ENCODE measurements around the gene LCA5.
"Not testable (repeated sequence)": the region's sequence is repeated elsewhere in the genome, so short reads cannot be mapped to it uniquely, and the experiment has no call there.

The LCA5 gene

DNA sequence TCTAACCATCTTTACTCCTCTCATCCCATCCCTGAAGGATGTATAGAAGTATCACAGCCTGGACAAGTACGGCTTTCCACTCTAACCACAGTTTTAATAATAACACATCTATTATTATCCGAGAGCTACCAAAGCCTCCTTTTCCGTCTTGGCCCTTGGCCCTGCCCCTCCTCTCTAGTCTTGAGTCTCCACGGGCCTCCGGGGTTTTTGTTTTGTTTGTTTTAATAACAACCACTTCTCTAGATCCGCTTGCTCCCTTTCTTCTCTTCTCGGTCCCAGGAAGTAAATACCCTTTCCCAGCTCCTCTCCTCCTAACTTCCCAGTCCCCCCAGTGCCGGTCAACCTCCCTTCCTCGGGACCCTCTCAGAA lies 661 bp downstream of the LCA5 start:
- FAIRE-seq = no peak

DNA sequence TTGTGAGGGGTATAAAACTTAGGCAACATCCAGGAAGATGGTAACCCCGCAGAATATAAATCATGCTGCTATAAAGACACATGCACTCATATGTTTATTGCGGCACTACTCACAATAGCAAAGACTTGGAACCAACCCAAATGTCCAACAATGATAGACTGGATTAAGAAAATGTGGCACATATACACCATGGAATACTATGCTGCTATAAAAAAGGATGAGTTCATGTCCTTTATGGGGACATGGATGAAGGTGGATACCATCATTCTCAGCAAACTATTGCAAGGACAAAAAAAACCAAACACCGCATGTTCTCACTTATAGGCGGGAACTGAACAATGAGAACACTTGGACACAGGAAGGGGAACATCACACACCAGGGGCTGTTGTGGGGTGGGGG lies 7.7 kb downstream of the LCA5 start:
- FAIRE-seq = not testable (repeated sequence)

DNA sequence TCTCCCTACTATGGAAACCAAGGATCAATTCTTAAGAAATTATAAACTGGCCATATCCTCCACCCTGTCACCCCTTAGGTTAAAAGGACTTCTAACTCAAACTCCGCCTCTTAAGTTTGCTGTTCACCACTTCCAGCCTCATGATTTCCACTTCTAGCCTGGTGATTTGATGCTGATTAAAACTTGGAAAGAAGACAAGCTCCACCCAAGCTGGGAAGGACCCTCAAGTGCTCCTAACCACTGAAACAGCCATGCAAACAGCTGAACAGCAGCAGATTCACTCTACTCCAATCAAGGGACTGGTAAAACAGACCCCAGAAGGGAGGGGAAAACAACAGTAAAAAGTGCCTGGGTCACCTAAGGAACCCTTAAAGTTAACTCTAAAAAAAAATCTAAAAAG lies 10.3 kb downstream of the LCA5 start:
- FAIRE-seq = no peak

DNA sequence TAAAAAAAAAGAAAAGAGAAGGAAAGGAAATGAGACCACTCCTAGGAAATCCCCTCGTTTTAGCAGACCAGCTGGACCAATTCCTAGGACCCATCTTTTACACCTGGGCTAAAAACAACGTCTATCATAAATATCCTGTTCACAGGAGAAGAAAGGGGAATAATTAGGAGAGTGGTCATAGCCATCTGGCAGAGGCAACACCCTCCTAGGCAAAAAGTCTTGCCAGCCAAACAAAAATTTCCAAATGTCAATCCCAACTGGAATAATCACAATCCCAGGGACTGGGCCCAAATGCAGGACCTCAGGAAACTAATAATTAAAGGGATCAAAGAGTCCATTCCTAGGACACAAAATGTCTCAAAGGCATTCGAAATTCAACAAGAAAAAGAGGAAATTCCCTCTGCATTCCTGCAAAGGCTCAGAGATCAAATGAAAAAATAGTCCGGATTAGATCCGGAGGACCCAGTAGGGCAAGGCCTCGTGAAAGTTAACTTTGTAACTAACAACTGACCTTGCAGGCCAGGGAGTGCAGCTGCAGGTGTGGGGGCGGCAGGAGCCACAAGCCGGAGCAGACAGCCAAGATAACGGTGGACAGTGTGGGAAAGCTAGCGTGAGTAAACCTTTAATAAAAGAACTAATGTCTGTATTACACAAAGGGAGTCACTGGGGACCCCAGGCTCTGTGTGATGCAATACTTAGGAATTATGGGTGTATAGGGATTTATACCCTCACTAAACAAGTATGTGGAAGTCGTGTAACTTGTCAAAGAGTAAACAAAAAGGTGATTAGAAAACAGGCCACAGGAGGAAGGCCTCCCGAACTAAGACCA lies 11.7 kb downstream of the LCA5 start:
- no peak for FAIRE-seq

DNA sequence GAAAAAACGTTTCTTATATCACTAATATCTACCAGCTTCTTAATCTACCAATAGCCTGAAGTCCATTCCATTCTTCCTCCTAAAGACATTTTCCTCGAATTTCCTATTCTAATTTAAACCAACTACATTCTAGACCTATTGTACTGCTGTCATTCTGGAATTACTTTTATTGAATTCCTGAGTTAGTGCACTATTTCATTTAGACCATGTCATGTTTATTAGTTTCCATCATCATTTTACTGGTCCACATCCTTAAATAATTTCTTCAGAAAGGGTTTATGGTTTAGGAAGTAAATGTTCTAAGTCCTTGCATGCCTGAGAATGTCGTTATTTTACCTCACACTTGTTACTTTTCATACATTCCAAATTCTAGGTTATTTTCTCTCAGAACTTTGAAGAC lies 13.2 kb downstream of the LCA5 start:
- no peak for FAIRE-seq

DNA sequence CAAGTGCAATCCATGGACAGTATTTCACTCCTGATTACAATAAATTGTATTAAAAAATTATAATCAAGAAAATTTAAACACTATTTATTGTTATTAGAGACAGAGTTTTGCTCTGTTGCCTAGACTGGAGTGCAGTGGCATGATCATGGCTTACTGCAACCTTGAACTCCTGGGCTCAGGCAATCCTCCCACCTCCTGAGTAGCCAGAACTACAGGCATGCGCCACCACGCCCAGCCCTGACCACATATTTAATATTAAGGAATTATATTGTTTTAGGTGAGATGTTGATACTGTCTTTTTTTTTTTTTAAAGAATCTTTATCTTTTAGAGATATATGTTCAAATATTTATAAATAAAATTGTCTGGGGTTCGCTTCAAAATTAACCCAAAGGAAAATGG lies 14.6 kb downstream of the LCA5 start:
- FAIRE-seq = no peak

DNA sequence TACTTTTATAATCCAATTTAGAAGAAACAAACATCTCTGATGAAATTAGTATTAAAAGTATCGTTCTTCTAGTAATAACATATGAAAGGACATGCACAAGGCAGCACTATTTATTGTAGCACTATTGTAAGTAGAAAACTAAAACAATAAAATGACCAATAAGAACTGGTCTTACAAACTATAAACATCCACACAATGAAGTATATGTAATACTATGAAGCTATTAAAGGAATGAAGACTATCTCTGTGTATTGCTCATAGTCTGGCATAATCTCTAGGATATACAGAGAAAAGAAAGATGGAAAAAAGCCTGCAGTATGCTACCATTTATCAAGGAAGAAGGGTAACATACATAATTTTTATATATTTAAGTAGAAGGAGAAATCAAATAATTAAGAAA lies 16.7 kb downstream of the LCA5 start:
- no peak for FAIRE-seq

DNA sequence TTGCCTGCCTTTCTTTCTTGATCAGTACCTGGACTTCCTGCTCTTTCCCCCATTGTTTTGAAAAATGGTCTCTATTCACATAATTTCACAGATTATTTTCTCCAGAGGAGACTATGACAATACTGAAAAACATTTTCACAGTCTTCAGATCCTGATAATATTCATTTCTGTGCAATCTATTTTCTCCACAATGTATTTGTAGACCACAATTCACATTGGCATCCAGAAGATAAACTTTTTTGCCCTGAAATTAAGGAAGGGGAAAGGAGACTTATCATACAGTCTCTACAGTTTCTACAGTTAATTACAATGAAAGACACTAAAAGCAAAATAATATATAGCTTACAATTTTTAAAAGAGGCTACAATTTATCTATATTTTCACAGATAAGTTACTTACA lies 18.4 kb downstream of the LCA5 start:
- no peak for FAIRE-seq

DNA sequence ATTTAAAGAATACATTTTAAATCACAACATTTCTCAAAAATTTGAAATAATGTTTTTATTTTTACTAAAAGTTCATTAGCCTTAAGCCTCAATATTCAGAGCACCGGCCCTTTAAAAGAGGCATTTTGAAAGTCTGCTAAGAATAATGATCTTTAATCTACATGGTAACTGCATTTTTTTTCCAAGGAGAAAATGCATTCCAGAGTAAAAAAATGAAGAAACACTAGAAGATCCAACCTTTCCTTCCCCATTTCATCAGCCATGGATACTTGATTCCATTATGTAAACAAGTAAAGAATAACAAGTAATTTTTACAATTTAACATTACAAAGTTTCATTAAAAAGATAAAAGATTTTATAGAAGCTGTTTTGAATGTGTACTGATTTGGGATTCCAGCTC lies 21.8 kb downstream of the LCA5 start:
- no peak for FAIRE-seq

DNA sequence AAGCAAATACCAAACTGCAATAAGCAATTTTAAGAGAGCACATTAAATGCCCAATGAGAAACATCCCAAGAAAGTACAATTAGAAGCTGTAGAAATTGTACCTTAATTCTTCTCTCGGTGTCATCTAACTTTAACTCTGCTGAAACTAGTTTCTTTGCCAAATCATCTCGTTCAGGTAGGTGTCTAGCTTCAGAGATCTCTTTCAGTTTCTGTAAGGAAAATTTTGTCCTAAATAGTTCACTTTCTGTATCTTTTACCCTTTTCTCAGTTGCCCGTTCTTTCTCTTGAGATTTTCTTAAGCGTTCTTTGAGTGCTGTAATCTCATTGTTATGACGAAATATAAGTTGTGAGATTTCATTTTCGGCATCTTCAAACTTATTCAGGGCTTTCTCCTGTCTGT lies 24.1 kb downstream of the LCA5 start:
- FAIRE-seq = no peak

DNA sequence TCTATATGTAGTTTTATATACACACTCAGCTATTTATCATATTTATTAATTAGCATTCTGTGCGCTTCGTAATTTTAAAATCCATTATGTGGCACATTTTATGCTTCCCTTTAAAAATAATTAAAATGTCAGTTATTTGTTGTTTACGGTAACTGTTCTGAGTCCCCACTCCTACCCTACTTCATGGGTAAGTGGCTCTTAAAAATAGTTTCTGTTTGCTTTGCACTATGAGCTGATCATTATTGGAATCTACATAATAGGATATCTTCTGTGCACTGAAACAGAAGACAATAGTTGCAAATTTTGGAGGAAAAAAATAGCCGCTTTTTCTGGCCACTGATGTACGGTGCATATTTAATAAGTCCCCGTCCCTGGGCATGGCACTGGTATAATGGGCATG lies 25.2 kb downstream of the LCA5 start:
- no peak for FAIRE-seq

DNA sequence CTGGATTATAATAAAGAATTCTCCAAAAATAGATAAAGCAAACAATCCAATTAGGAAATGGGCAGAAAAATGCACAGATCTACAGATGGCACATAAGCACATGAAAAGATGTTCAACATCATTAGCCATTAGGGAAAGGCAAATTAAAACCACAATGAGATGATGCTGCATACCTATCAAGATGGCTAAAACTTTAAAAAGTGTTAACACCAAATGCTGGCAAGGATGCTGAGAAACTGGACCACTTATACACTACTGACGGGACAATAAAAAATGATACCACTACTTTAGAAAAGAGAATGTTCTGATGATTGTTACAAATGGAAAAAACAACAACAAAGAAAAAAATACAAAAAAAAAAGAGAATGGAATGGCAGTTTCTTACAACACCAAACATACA lies 26.5 kb downstream of the LCA5 start:
- FAIRE-seq = no peak

DNA sequence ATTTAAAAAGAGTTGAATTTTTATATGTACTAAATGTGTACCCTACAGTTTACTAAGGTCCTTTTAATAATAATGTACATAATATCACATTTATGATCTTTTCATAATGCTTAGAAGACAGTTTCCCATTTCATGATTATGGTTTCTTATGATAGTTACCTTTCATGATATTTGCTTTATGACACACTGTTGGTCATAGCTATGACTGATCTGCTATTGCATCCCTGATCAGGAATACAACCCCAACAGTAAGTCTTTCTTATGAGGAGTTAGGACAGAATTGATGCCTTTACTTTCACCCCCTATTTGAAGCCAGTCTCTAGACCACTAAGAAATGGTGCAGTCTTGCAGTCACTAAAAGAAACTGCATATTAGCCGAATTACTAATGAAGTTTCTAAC lies 31.0 kb downstream of the LCA5 start:
- no peak for FAIRE-seq

DNA sequence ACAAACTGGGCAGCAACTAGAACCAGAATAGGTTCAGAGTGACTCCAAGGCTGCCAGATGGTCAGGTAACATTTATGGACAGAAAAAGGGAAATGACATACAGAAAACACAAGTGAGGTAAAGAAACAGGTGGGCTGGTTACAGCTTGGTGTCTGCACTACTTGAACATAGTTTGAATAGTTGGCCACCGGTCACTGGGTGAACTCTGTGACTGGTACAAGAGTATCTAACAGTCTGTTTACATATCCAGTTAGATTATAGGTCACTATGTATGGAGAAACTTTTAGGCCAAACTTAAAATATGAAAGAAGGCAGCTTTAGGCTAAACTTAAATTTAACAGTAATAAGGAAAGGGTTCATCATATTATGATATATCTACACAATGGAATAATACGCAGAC lies 32.9 kb downstream of the LCA5 start:
- FAIRE-seq = no peak

DNA sequence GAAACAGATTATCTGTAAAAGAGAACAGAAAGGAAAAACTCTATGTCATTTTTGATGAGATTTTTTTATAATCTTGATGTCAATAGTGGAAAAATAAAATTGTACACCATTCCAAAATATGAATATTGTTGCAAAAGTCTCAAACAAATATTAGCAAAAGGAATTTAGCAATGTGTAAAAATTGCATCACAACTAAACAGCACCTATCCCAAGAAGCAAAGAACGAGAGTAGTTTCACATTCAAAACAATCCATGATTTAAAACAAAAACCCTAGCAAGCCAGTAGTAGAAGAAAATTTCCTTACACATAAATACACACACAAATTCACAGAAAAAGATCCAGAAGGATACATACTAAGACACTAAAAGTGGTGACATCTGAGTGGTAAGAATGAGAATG lies 38.4 kb downstream of the LCA5 start:
- FAIRE-seq = no peak

DNA sequence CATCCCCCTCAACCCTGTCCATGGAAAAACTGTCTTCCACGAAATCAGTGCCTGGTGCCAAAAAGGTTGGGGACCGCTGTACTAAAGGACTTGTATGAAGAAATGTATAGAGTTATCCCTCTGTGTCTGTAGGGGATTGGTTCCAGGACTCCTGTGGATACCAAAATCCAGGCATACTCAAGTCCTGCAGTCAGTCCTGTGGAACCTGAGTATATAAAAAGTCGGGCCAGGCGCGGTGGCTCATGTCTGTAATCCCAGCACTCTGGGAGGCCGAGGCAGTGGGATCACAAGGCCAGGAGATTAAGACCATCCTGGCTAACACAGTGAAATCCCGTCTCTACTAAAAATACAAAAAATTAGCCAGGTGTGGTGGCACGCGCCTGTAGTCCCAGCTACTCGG lies 42.0 kb downstream of the LCA5 start:
- no peak for FAIRE-seq

DNA sequence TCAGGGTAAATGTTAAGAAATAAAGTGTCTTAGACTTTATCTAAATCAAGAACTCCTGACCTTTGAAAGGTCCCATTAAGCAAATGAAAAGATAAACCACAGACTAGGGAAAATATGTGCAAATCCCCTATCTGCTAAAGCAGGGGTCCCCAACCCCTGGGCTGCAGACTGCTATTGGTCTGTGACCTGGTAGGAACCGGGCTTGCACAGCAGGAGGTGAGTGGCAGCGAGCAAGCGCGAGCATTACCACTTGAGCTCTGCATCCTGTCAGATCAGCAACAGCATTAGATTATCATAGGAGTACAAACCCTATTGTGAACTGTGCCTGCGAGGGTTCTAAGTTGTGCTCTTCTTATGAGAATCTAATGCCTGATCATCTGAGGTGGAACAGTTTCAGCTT lies 42.4 kb downstream of the LCA5 start:
- FAIRE-seq = no peak

DNA sequence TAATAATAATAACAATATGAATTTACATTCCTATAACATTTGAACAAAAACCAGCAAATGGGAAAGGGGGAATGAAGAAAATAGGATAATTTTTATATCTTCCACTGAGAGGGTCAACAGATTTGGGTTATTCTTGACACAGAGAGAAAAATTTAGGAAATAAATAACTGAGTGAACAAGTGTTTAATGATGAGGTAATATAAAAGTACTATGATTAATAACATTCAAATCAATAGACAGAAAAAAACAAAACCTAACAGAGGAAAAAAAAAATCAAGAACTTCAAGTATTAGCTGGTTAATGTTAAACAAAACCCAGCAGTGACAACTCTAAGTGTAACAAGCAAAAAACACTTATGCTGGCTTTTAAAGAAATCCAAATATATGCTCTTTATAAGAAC lies 66.5 kb downstream of the LCA5 start:
- no peak for FAIRE-seq

DNA sequence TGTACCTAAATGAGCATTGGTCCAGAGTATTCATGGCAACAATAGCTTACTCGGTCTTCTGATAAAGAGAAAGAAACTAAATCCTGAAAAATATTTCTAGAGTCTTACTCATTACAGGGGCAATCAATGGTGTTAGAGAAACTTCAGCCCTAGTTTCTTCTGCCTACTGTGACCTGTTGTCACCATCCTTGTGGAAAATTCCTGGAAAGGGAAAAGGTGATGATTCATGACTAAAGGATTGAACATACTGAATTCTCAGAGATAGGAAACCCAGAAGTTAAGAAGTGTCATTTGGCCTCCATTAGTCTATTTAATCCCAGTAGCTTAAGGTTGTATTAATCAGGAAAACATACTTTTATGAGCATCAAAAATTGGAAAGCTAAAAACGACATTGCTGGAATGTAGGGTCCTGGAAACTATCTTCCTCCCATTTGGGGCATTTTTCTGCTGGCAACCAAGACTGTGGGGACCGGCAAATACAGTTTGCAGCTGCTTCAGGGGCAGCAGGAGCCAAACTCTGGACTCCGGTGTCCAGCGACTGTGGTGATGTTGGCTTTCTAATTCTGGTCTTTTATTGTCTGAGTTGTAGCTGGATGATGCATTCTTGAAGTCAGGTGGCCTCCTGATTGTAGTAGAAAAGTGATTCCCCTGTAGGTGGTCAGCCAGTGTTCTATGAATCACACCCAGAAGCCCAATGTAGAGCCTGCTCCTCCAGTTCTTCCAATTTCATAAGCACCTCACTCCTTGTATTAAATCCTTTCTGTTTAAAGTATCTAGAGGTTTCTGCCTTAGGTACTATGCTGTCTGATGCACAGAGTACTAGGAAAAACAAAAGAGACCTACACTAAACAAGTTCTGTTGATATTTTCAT lies 67.6 kb downstream of the LCA5 start:
- FAIRE-seq = no peak

DNA sequence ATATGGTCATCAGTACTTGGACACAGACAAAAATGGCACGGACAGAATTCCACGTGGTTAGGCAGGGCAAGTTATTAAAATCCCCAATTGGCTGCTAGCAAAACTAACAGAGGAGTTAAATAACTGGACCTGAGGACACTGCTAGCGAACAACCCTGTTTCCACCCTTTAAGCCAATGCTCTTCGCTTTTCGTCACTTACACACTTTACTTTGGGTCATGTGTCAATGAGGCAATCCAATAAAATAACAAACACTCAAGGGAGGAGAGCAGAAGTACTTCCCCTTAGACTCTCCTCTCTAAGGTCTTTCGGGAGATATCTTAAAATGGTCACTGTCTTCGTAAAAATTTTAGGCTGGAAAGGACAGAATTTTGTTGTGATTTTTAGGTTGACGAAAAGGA lies 68.6 kb downstream of the LCA5 start:
- FAIRE-seq = no peak

DNA sequence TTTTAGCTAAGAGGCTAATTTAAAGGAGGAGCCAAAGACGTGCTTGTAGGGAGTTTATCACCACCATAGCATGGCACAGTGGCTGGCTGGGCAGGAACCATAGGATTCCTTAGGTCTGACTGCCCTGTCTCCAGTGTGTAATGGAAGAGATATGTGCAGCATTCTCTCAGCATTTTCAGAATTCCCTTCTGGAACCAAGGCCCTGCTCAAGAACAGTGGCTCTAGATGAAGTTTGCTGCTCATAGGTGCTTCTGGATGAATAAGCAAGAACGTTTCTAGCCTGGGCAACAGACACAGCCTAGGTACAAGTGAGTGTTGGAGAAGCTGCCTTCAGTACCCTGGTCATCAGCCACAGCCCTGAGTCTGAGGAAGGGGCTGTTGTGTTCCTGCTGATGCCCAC lies 69.1 kb downstream of the LCA5 start:
- FAIRE-seq = no peak

DNA sequence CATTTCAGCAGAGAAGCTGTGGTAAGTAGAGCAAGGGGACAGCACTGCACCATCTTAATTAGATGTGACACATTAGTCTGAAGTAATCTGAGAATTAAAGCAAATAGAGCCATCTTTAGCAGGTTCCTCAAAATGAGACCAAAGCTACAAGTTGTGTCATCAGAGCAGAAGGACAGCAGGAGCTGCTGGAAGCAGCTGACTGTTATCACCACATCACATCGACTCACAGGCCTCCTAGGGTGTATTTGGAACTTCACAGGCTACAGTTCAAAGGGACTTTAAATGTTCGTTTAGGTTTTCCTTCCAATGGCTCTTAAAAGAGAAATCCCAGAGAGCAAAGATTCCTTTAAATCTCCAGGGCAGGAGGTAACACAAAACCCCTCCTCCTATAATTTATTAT lies 69.5 kb downstream of the LCA5 start:
- no peak for FAIRE-seq

DNA sequence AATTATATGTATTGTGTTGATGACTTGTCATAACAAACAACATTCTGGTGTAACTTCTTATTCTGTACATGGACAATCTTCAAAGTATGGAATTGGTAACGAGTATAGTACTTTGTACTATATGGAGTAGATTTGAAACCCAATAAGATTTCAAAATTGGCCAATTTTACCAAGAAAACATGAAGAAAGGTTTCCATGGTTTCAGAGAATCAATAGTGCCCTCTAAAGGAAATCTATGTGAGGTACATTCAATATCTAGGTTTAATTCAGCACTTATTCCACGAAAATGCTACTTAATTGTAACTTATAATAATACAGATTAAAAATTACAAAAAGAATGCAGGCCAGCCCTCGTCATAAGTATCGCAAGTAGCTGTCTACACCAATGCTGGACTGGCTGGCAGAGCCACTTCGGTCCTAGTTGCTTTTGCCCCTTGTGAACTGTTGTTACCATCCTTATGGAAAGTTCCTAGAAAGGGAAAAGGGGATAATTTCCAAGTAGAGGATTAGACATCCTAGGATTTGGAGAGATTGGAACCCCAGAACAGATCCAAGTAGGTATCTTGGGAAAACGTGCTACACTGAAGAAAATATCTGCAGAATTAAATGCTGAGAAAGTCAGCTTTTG lies 70.9 kb downstream of the LCA5 start:
- FAIRE-seq = peak; percentile 42

DNA sequence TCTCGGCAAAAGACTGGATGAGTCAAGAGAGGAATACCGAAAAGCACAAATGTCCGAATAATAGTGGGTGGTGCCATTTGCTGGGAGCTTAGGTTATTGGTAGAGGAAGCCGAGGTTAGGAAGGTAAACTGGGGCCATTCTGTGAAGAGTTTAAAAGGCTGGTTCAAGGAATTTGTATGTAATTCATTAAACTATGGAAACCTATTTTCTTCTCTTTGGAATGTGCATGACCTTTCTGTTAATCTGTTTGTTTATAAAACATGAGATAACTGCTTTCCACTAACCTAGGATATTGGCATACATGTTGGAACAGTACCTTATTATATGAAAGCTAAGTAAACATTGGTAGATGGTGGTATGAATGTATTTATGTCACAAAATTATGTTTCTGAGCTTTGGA lies 71.8 kb downstream of the LCA5 start:
- FAIRE-seq = no peak

All from TTC549 (cell line).